ENCODE measurements around the gene AS3MT. TPM values are rescaled to one million over a fixed set of nuclear protein-coding genes. Genes with fewer than 3 reads are reported as not detected.
"Not testable (repeated sequence)": the region's sequence is repeated elsewhere in the genome, so short reads cannot be mapped to it uniquely, and the experiment has no call there.

Gene AS3MT
- total RNA-seq, 1 donor from 2014 or later: 0.64 TPM

DNA sequence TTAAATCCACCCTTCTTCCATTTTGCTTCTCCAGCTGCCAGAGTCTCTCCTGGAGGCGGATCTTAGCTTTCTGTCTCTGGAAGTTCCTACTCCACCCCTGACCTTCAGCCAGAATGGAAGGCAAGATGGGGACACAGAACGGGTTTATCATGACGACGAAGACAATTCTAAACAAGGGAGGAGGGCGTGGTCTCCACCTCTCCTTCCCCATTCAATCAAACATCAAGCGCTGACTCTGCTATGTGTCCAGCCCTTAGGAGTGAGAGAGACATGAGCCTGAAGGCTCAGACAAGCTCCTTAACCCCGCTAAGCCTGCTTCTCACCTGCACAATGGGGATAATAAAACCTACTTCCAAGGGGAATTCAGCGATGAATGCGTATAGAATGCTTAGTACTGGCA, 35.1 kb upstream of the AS3MT start:
- no peak for FAIRE-seq
- no peak overlapping the region for H3K4me3 ChIP-seq (ENCODE audit: insufficient read depth, low read depth, low read length)
- H3K36me3 ChIP-seq (ENCODE audit: insufficient read depth, low read length): no peaks in the 10 kb centered on the region
- no peak for TF ChIP-seq EZH2 (IDR thresholded peaks at IDR 0.05; ENCODE audit: insufficient read depth, low read length)
- TF ChIP-seq, protein P1, sequence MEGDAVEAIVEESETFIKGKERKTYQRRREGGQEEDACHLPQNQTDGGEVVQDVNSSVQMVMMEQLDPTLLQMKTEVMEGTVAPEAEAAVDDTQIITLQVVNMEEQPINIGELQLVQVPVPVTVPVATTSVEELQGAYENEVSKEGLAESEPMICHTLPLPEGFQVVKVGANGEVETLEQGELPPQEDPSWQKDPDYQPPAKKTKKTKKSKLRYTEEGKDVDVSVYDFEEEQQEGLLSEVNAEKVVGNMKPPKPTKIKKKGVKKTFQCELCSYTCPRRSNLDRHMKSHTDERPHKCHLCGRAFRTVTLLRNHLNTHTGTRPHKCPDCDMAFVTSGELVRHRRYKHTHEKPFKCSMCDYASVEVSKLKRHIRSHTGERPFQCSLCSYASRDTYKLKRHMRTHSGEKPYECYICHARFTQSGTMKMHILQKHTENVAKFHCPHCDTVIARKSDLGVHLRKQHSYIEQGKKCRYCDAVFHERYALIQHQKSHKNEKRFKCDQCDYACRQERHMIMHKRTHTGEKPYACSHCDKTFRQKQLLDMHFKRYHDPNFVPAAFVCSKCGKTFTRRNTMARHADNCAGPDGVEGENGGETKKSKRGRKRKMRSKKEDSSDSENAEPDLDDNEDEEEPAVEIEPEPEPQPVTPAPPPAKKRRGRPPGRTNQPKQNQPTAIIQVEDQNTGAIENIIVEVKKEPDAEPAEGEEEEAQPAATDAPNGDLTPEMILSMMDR (IDR thresholded peaks at IDR 0.05; ENCODE audit: insufficient read depth, low read depth, low read length): no peak
- H4K20me1 ChIP-seq (ENCODE audit: insufficient read depth, low read length): no peaks in the 10 kb centered on the region
- no peak overlapping the region for H3K27ac ChIP-seq (ENCODE audit: low read depth, low read length)
- no peak overlapping the region for H3K4me2 ChIP-seq (ENCODE audit: low read length)
- H3K9me3 ChIP-seq (ENCODE audit: insufficient read depth, low read depth, low read length): no peaks in the 10 kb centered on the region
- no peak overlapping the region for H3K9ac ChIP-seq (ENCODE audit: low read length)
- no peaks in the 10 kb centered on the region for H3K79me2 ChIP-seq (ENCODE audit: insufficient read depth, low read length)
- Mint-ChIP-seq H3K27me3 (ENCODE audit: low read depth, unreplicated experiment) (peaks cover 15% of the 10 kb centered on the region), H3K4me1 (ENCODE audit: low read depth, unreplicated experiment) (peaks cover 5% of the 10 kb centered on the region), H3K9me3 (ENCODE audit: unreplicated experiment) (peaks cover 16% of the 10 kb centered on the region), H3K36me3 (ENCODE audit: low read depth, unreplicated experiment) (peaks cover 6% of the 10 kb centered on the region), H3K27ac (ENCODE audit: unreplicated experiment) (no peak overlapping the region), H3K4me3 (ENCODE audit: unreplicated experiment) (no peak overlapping the region)
- H3K4me1 ChIP-seq (ENCODE audit: insufficient read depth, low read length): no peaks in the 10 kb centered on the region
- peaks cover 13% of the 10 kb centered on the region for H3K27me3 ChIP-seq (ENCODE audit: insufficient read depth, low read length)
- no peak overlapping the region for H2AFZ ChIP-seq (ENCODE audit: low read depth, low read length)
- no peak for DNase-seq (ENCODE audit: low read depth)

DNA sequence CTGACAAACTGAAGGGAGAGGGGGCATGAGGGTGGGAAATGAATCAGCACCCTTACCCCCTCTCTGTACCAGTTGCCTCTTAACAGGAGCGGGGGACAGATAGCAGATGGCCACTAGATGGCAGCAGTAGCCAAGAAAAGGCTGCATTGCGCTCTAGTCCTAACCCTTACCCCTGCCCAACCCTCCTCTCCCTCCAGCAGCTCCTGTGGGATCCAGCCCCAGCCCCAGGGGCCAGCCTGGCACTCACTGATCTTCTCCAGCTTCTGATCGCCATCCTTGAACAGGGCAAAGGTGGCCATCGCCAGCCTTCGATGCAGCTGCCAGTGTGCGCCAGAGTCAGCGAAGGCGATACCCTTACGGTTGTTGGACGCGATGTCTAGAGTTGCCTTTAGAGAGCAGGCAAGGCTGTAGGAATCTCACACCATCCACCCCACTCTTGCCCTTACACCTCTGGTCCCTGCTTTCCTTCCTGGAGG, 34.2 kb upstream of the AS3MT start:
- Mint-ChIP-seq H3K4me3 (ENCODE audit: unreplicated experiment) (no peak overlapping the region), H3K9me3 (ENCODE audit: unreplicated experiment) (peaks cover 24% of the 10 kb centered on the region), H3K4me1 (ENCODE audit: low read depth, unreplicated experiment) (peaks cover 4% of the 10 kb centered on the region), H3K27ac (ENCODE audit: unreplicated experiment) (no peak overlapping the region), H3K36me3 (ENCODE audit: low read depth, unreplicated experiment) (peaks cover 6% of the 10 kb centered on the region), H3K27me3 (ENCODE audit: low read depth, unreplicated experiment) (peaks cover 22% of the 10 kb centered on the region)
- Histone ChIP-seq H3K36me3 (ENCODE audit: insufficient read depth, low read length) (no peaks in the 10 kb centered on the region), H3K27me3 (ENCODE audit: insufficient read depth, low read length) (peaks cover 13% of the 10 kb centered on the region), H3K4me1 (ENCODE audit: insufficient read depth, low read length) (no peaks in the 10 kb centered on the region), H3K9me3 (ENCODE audit: insufficient read depth, low read depth, low read length) (no peaks in the 10 kb centered on the region), H4K20me1 (ENCODE audit: insufficient read depth, low read length) (no peaks in the 10 kb centered on the region), H3K4me3 (ENCODE audit: insufficient read depth, low read depth, low read length) (no peak overlapping the region), H3K9ac (ENCODE audit: low read length) (no peak overlapping the region), H2AFZ (ENCODE audit: low read depth, low read length) (no peak overlapping the region), H3K79me2 (ENCODE audit: insufficient read depth, low read length) (no peaks in the 10 kb centered on the region), H3K27ac (ENCODE audit: low read depth, low read length) (no peak overlapping the region), H3K4me2 (ENCODE audit: low read length) (peak overlapping the region; percentile 2)
- peak; percentile 34 for DNase-seq (ENCODE audit: low read depth)
- no peak for FAIRE-seq
- TF ChIP-seq EZH2 (IDR thresholded peaks at IDR 0.05; ENCODE audit: insufficient read depth, low read length): no peak
- TF ChIP-seq, protein P1 (IDR thresholded peaks at IDR 0.05; ENCODE audit: insufficient read depth, low read depth, low read length): peak; percentile 78

DNA sequence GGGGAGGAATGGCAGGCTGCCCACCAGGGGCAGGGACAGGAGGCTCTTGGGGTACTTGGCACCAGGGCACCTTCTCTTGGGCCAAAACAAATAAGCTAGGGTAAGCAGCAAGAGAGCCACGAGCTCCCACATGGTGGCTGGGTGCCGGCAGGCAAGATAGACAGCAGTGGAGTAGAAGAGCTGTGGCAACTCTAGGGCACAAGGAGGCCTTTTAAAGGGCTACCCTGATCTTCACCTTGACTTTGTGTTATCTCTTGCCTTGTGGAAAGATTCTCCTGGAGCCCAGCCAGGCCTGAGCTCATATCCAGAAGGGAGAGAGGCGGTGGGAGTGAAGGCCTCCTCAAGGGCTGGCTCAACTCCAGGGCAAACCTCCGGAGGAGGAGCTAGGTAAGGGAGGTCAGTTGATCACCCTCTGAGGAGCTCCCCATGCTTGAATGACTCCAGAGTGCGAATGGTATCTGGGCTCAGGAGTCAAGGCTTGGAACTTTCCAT, 32.0 kb upstream of the AS3MT start, which contains the start of gene CYP17A1:
TSS of gene CYP17A1 (minus strand) at position 184 of the 492 bp plus-strand sequence. CDS start at position 132, 52 bp downstream.
- Mint-ChIP-seq H3K36me3 (ENCODE audit: low read depth, unreplicated experiment) (peaks cover 6% of the 10 kb centered on the region), H3K4me1 (ENCODE audit: low read depth, unreplicated experiment) (no peaks in the 10 kb centered on the region), H3K27me3 (ENCODE audit: low read depth, unreplicated experiment) (peaks cover 21% of the 10 kb centered on the region), H3K9me3 (ENCODE audit: unreplicated experiment) (peaks cover 25% of the 10 kb centered on the region), H3K27ac (ENCODE audit: unreplicated experiment) (no peak within 1 kb of the TSS), H3K4me3 (ENCODE audit: unreplicated experiment) (no peak within 1 kb of the TSS)
- H3K79me2 ChIP-seq (ENCODE audit: insufficient read depth, low read length): no peaks in the 10 kb centered on the region
- no peak within 1 kb of the TSS for H3K9ac ChIP-seq (ENCODE audit: low read length)
- no peaks in the 10 kb centered on the region for H4K20me1 ChIP-seq (ENCODE audit: insufficient read depth, low read length)
- H3K27ac ChIP-seq (ENCODE audit: low read depth, low read length): no peak within 1 kb of the TSS
- no peak for DNase-seq (ENCODE audit: low read depth)
- no peak within 1 kb of the TSS for H2AFZ ChIP-seq (ENCODE audit: low read depth, low read length)
- no peak within 1 kb of the TSS for H3K4me3 ChIP-seq (ENCODE audit: insufficient read depth, low read depth, low read length)
- peaks cover 17% of the 10 kb centered on the region for H3K27me3 ChIP-seq (ENCODE audit: insufficient read depth, low read length)
- no peak for TF ChIP-seq EZH2 (IDR thresholded peaks at IDR 0.05; ENCODE audit: insufficient read depth, low read length)
- TF ChIP-seq, protein P1 (IDR thresholded peaks at IDR 0.05; ENCODE audit: insufficient read depth, low read depth, low read length): no peak
- H3K36me3 ChIP-seq (ENCODE audit: insufficient read depth, low read length): no peaks in the 10 kb centered on the region
- no peaks in the 10 kb centered on the region for H3K9me3 ChIP-seq (ENCODE audit: insufficient read depth, low read depth, low read length)
- H3K4me1 ChIP-seq (ENCODE audit: insufficient read depth, low read length): no peaks in the 10 kb centered on the region
- H3K4me2 ChIP-seq (ENCODE audit: low read length): no peak within 1 kb of the TSS
- no peak for FAIRE-seq

DNA sequence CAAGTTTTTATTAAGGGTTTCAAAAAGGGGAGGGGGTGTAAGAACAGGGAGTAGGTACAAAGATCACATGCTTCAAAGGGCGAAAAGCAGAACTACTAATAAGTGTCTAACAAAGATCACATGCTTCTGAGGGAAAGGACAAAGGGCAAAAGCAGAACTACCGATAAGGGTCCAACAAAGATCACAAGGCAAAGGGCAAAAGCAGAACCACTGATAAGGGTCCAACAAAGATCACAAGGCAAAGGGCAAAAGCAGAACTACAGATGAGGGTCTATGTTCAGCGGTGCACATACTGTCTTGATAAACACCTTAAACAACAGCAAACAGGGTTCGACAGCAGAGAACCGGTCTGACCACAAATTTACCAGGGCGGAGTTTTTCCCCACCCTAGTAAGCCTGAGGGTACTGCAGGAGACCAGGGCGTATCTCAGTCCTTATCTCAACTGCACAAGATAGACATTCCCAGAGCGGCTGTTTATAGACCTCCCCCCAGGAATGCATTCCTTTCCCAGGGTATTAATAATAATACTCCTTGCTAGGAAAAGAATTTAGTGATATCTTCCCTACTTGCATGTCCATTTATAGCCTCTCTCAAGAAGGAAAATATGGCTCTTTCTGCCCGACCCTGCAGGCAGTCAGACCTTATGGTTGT, 30.9 kb upstream of the AS3MT start:
- not testable (repeated sequence) for H3K27ac ChIP-seq (ENCODE audit: low read depth, low read length); DNase-seq (ENCODE audit: low read depth); H4K20me1 ChIP-seq (ENCODE audit: insufficient read depth, low read length); H2AFZ ChIP-seq (ENCODE audit: low read depth, low read length); H3K4me3 Mint-ChIP-seq (ENCODE audit: unreplicated experiment); H3K4me1 Mint-ChIP-seq (ENCODE audit: low read depth, unreplicated experiment); H3K9ac ChIP-seq (ENCODE audit: low read length); FAIRE-seq; H3K79me2 ChIP-seq (ENCODE audit: insufficient read depth, low read length); H3K27ac Mint-ChIP-seq (ENCODE audit: unreplicated experiment); H3K9me3 ChIP-seq (ENCODE audit: insufficient read depth, low read depth, low read length); H3K4me3 ChIP-seq (ENCODE audit: insufficient read depth, low read depth, low read length); H3K4me2 ChIP-seq (ENCODE audit: low read length); H3K36me3 ChIP-seq (ENCODE audit: insufficient read depth, low read length); H3K36me3 Mint-ChIP-seq (ENCODE audit: low read depth, unreplicated experiment); H3K4me1 ChIP-seq (ENCODE audit: insufficient read depth, low read length)
- peaks cover 35% of the 10 kb centered on the region for H3K9me3 Mint-ChIP-seq (ENCODE audit: unreplicated experiment)
- H3K27me3 ChIP-seq (ENCODE audit: insufficient read depth, low read length): peaks cover 17% of the 10 kb centered on the region
- peaks cover 28% of the 10 kb centered on the region for H3K27me3 Mint-ChIP-seq (ENCODE audit: low read depth, unreplicated experiment)

Data from astrocyte (in vitro differentiated cells and primary cell).